Lung (tissue), 12 donors: Measurements from ENCODE around the gene P3H3. TPM values are rescaled to one million over a fixed set of nuclear protein-coding genes. Genes with fewer than 3 reads are reported as not detected.

Source experiments
- ATAC-seq: fragments of 200-7000 bp; cut with Tn5 transposase; one replicate; pipeline ENCODE4 v1.9.1; 2020; ENCODE audit warnings: moderate number of reproducible peaks; ENCODE audit not compliant: insufficient read depth, low FRiP score
- DNase-seq, 3 donors: peaks; one replicate each; pipeline ENCODE4 v3.0.0-alpha.2; 2013 to 2017
- H3K27ac ChIP-seq, 2 donors: one replicate each; pipeline ENCODE4 v1.5.1; 2013; ENCODE audit warnings: mild to moderate bottlenecking in 2 of 2, moderate library complexity in 2 of 2, control low read depth in 1 of 2, inconsistent platforms in 1 of 2, low read depth in 1 of 2, low read length in 1 of 2
- H3K27me3 ChIP-seq, 3 donors: one replicate each; pipeline ENCODE4 v1.5.1; 2013; ENCODE audit warnings: low read length in 2 of 3; ENCODE audit not compliant: control insufficient read depth in 3 of 3, insufficient read depth in 3 of 3
- H3K36me3 ChIP-seq, 4 donors: one replicate each; pipeline ENCODE4 v1.5.1; 2013; ENCODE audit warnings: low read length in 4 of 4, mild to moderate bottlenecking in 1 of 4, moderate library complexity in 1 of 4; ENCODE audit not compliant: control insufficient read depth in 4 of 4, insufficient read depth in 4 of 4
- H3K4me1 ChIP-seq, 5 donors: one replicate each; pipeline ENCODE4 v1.5.1; 2013; ENCODE audit warnings: low read length in 5 of 5, mild to moderate bottlenecking in 2 of 5, moderate library complexity in 1 of 5; ENCODE audit not compliant: control insufficient read depth in 5 of 5, insufficient read depth in 5 of 5
- H3K4me3 ChIP-seq: one replicate; pipeline ENCODE4 v1.5.1; 2013; ENCODE audit warnings: mild to moderate bottlenecking, control low read depth, moderate library complexity
- H3K9ac ChIP-seq, 2 donors: one replicate each; pipeline ENCODE4 v1.5.1; 2013; ENCODE audit warnings: low read length in 2 of 2, control low read depth in 1 of 2; ENCODE audit not compliant: insufficient read depth in 1 of 2
- H3K9me3 ChIP-seq, 4 donors: one replicate each; pipeline ENCODE4 v1.5.1; 2013; ENCODE audit warnings: low read length in 3 of 4, mild to moderate bottlenecking in 1 of 4, moderate library complexity in 1 of 4; ENCODE audit not compliant: control insufficient read depth in 4 of 4, insufficient read depth in 3 of 4
- WGBS, 2 donors: extraction: QIAGEN DNeasy Blood & Tissue Kit; methylation state at CpG; one replicate each; pipeline ENCODE4 v1.1.7; 2013; 5-methylcytosine and 5-hydroxymethylcytosine counted together
- polyA plus RNA-seq, 2 donors: library from polyadenylated mRNA; stranded (reverse); fragments of 200-250 nt; gene quantifications; one replicate each; pipeline ENCODE4 v1.2.1, GENCODE V29; 2013
- total RNA-seq, 2 donors: library from RNA; depleted of rRNA in 1 of 2; stranded (reverse); fragments of >200 nt in 1 of 2; gene quantifications; one replicate each; pipeline ENCODE4 v1.2.1, GENCODE V29; 2014 to 2021
- TF ChIP-seq, protein P1 (sequence below): IDR thresholded peaks from 2 replicates; pipeline ENCODE4 v1.5.1; 2012; ENCODE audit warnings: mild to moderate bottlenecking; ENCODE audit errors: control extremely low read depth, extremely low read depth
- donor health status: control.
- donor health status: control.
- donor health status: Bipolar disorder and iron deficiency.
- donor health status: healthy.
- donor health status: DM: yes; HTN: yes; CAD: no.

Gene P3H3
- total and polyA plus RNA-seq, 4 donors: 9.3 to 23.3 (median 14.2) TPM

DNA sequence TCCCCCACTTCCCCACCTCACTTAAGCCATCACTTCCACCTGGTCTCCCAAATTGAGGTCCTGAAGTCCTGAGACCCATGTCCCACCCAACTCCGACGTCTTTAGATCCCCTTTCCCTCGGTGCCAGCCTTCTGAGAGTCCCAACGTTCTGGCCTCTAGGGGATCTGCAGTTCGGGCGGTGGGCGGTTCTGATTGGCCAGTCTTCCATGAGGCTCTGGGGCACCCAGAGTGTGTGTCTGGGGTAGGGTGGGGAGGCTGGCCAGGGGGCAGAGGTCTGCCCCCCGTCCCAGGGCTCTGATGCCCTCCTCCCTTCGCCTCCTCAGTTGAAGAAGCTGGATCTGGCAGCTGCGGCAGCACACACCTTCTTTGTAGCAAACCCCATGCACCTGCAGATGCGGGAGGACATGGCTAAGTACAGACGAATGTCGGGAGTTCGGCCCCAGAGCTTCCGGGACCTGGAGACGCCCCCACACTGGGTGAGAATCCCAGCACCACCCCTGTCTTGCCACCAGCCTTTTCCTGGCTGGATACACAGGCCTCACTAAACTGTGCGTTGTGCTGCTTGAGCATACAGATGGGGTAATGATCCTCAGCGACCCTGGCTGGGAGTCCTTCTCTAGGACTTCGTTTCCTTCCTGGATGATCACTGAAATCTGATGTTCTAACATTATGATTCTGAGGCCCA is 1.5 kb downstream of the P3H3 start:
- H3K36me3 ChIP-seq: peaks cover 0 to 12% (median 6%) of the 10 kb centered on the region in 4 donors
- H3K9me3 ChIP-seq: no peaks in the 10 kb centered on the region
- no peak for ATAC-seq
- 60 to 61% methylated on average over 19 of the region's 19 CpGs for WGBS, 2 donors
- H3K9ac ChIP-seq: peak overlapping the region; percentile 49 to 55
- peaks cover 0 to 3% (median 0%) of the 10 kb centered on the region in 3 donors for H3K27me3 ChIP-seq
- no peak overlapping the region for H3K4me3 ChIP-seq
- DNase-seq: peak in 1 of 3 donors; percentile 60
- TF ChIP-seq, protein P1, sequence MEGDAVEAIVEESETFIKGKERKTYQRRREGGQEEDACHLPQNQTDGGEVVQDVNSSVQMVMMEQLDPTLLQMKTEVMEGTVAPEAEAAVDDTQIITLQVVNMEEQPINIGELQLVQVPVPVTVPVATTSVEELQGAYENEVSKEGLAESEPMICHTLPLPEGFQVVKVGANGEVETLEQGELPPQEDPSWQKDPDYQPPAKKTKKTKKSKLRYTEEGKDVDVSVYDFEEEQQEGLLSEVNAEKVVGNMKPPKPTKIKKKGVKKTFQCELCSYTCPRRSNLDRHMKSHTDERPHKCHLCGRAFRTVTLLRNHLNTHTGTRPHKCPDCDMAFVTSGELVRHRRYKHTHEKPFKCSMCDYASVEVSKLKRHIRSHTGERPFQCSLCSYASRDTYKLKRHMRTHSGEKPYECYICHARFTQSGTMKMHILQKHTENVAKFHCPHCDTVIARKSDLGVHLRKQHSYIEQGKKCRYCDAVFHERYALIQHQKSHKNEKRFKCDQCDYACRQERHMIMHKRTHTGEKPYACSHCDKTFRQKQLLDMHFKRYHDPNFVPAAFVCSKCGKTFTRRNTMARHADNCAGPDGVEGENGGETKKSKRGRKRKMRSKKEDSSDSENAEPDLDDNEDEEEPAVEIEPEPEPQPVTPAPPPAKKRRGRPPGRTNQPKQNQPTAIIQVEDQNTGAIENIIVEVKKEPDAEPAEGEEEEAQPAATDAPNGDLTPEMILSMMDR: no peak
- peak overlapping the region; percentile 62 to 77 for H3K27ac ChIP-seq
- H3K4me1 ChIP-seq: peaks cover 0 to 29% (median 5%) of the 10 kb centered on the region in 5 donors

DNA sequence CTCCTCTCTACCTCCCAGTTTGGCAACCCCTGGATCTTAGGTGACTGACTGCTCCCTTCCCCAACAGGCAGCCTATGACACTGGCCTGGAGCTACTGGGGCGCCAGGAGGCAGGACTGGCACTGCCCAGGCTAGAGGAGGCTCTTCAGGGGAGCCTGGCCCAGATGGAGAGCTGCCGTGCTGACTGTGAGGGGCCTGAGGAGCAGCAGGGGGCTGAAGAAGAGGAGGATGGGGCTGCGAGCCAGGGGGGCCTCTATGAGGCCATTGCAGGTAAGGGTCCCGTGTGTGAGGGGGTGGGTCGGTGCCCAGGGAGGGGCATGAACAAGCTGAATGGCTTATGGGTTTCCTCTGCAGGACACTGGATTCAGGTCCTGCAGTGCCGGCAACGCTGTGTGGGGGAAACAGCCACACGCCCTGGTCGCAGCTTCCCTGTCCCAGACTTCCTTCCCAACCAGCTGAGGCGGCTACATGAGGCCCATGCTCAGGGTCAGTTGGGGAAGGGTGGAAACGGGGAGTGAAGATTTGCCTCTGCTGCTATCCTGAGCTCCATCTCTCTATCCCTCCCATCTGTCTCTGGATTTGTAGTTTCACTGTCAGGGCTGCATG is 2.2 kb downstream of the P3H3 start:
- TF ChIP-seq, protein P1: no peak
- no peak for DNase-seq
- peaks cover 0 to 26% (median 2%) of the 10 kb centered on the region in 5 donors for H3K4me1 ChIP-seq
- H3K4me3 ChIP-seq: no peak overlapping the region
- H3K9ac ChIP-seq: no peak overlapping the region
- ATAC-seq: no peak
- WGBS, 2 donors: 69 to 85% methylated on average over 11 of the region's 11 CpGs
- H3K27me3 ChIP-seq: no peaks in the 10 kb centered on the region
- H3K9me3 ChIP-seq: no peaks in the 10 kb centered on the region
- H3K36me3 ChIP-seq: peaks cover 0 to 12% (median 6%) of the 10 kb centered on the region in 4 donors
- H3K27ac ChIP-seq: no peak overlapping the region

DNA sequence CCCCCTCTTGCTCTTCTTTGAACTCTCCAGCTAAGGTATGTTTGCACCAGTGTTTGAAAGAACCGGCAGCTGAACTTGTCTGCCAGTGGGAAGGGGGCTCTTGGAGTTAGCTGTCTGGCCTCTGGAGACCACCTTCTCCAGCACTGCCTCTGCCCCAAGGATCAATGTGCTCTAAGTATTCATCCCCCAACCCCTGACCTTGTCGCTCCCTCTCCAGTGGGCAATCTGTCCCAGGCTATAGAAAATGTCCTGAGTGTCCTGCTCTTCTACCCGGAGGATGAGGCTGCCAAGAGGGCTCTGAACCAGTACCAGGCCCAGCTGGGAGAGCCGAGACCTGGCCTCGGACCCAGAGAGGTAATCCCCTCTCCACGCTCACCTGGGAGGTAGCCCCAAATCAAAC is 2.8 kb downstream of the P3H3 start:
- Histone ChIP-seq H3K4me3 (no peak overlapping the region), H3K36me3 (peaks cover 0 to 12% (median 6%) of the 10 kb centered on the region in 4 donors), H3K27ac (no peak overlapping the region), H3K4me1 (peaks cover 0 to 25% (median 0%) of the 10 kb centered on the region in 5 donors), H3K9ac (no peak overlapping the region), H3K27me3 (no peaks in the 10 kb centered on the region), H3K9me3 (no peaks in the 10 kb centered on the region)
- WGBS, 2 donors: 90 to 97% methylated on average over 6 of the region's 6 CpGs
- ATAC-seq (no peak), DNase-seq (no peak)
- TF ChIP-seq, protein P1: no peak
